Kasumi-1 (cell line): ENCODE results near the gene CUX1.

Source experiments
- DNase-seq, 2 experiments: peaks; one replicate each; lab custom pipeline; 2025; lab: John Stamatoyannopoulos, UW

CUX1 gene

GRCh38 chr7:101957744-101958525, 140.5 kb downstream of the CUX1 start:
- DNase-seq = no peak

GRCh38 chr7:101959342-101959741, 141.9 kb downstream of the CUX1 start:
- no peak for DNase-seq

GRCh38 chr7:101959829-101960228, 142.4 kb downstream of the CUX1 start:
- DNase-seq = no peak

- DNase-seq = no peak
These were observed 142.9 kb downstream of the CUX1 start for GRCh38 chr7:101960323-101960722.

- no peak for DNase-seq
These were observed 143.7 kb downstream of the CUX1 start for GRCh38 chr7:101960985-101961708.

GRCh38 chr7:101961811-101962210, 144.4 kb downstream of the CUX1 start:
- no peak for DNase-seq

- DNase-seq = no peak
These were observed 146.3 kb downstream of the CUX1 start for GRCh38 chr7:101963693-101964092.

- DNase-seq = no peak
These were observed 147.4 kb downstream of the CUX1 start for GRCh38 chr7:101964680-101965452.

- no peak for DNase-seq
These were observed 151.5 kb downstream of the CUX1 start for GRCh38 chr7:101968720-101969466.

- DNase-seq = no peak
These were observed 152.7 kb downstream of the CUX1 start for GRCh38 chr7:101969997-101970585.

- no peak for DNase-seq
These were observed 153.4 kb downstream of the CUX1 start for GRCh38 chr7:101970801-101971200.

- no peak for DNase-seq
These were observed 154.0 kb downstream of the CUX1 start for GRCh38 chr7:101971457-101971856.

GRCh38 chr7:101972627-101973026, 155.2 kb downstream of the CUX1 start:
- DNase-seq = no peak

GRCh38 chr7:101973130-101973529, 155.7 kb downstream of the CUX1 start:
- no peak for DNase-seq

GRCh38 chr7:101974393-101974792, 157.0 kb downstream of the CUX1 start:
- no peak for DNase-seq

GRCh38 chr7:101975046-101975445, 157.6 kb downstream of the CUX1 start:
- no peak for DNase-seq

GRCh38 chr7:101976411-101976810, 159.0 kb downstream of the CUX1 start:
- no peak for DNase-seq

GRCh38 chr7:101977249-101977648, 159.8 kb downstream of the CUX1 start:
- DNase-seq = no peak

- DNase-seq = no peak
These were observed 161.3 kb downstream of the CUX1 start for GRCh38 chr7:101978683-101979082.

GRCh38 chr7:101983147-101983811, 165.9 kb downstream of the CUX1 start:
- DNase-seq = no peak
